SK-N-MC (cell line): ENCODE results near the gene TAF4.

Source experiments
- EZH2 ChIP-seq: fragments of 200-600 bp; sonication (generic); IDR thresholded peaks from one replicate; pipeline ENCODE4 v1.6.1; 2017; ENCODE audit warnings: antibody characterized with exemption
- POLR2AphosphoS5 ChIP-seq: IDR thresholded peaks from 2 replicates; pipeline ENCODE4 v1.6.1; 2012; ENCODE audit warnings: mild to moderate bottlenecking, low read depth, low read length, borderline replicate concordance

DNA sequence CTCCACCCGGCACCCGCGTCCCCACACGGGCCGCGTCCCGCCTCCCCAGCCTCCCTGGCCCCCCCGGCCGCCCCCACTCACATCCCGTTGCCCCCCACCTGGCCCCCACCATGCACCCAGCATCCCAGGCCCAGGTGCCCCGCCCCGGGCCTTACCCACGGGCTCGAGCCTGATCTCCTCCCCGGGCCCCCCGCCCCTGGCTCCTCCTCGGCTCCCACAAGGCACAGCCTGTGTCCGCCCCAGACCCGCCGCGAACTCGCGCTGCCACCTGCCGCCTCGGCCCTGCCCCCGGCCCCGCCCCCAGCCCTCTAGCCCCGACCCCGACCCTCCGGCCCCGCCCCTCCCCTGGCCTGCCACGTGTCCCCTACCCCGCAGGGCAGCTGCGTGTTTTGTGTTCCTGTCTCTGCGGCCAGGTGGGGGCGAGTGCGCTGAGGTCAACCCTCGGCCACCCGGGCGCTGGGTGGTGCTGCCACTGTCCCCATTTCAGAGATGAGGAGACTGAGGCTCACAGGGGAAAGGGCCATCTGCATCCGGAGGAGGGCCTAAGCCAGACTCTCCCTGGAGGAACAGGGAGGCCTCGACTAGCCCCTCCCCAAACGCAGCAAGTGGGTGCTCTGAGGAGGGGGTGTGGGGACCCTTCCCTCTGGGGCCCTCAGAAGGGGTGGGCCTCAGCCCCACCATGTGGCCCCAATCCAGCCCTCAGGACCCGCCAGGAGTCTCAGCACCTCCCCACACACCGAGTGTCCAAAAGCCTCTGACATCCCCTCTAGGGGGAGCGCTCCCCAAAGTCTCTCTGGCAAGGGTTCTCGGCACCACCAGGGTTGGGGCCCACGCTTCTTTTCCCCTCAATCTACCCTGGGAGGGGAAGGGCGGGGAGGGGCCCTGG lies 99.8 kb downstream of the TAF4 start:
- TF ChIP-seq POLR2AphosphoS5 (no peak), EZH2 (no peak)
